ENCODE measurements around the gene APOA5.
"Not testable (repeated sequence)": the region's sequence is repeated elsewhere in the genome, so short reads cannot be mapped to it uniquely, and the experiment has no call there.

APOA5 gene

GRCh38 chr11:116801662-116802061, 10.0 kb upstream of the APOA5 start:
- not testable (repeated sequence) for DNase-seq

- DNase-seq, result no peak
These were observed 8.9 kb upstream of the APOA5 start for GRCh38 chr11:116800610-116801009.

GRCh38 chr11:116798368-116798767, 6.7 kb upstream of the APOA5 start:
- no peak for DNase-seq

GRCh38 chr11:116797816-116798215, 6.1 kb upstream of the APOA5 start:
- DNase-seq, result no peak

- DNase-seq, result no peak
These were observed 4.9 kb upstream of the APOA5 start for GRCh38 chr11:116796548-116796947.

- no peak for DNase-seq
These were observed 3.2 kb upstream of the APOA5 start for GRCh38 chr11:116794851-116795250.

- no peak for DNase-seq
These were observed 2.1 kb upstream of the APOA5 start for GRCh38 chr11:116793772-116794097.

- DNase-seq, result no peak
These were observed 1.4 kb upstream of the APOA5 start for GRCh38 chr11:116792869-116793771.

- DNase-seq, result no peak
These were observed 627 bp upstream of the APOA5 start for GRCh38 chr11:116792144-116792868.

GRCh38 chr11:116791002-116791812, 472 bp downstream of the APOA5 start:
- DNase-seq, result peak in 56 of 58 donors; percentile 5 to 87 (median 62)

GRCh38 chr11:116790167-116791001, 1.3 kb downstream of the APOA5 start:
- peak in 1 of 58 donors; percentile 4 for DNase-seq

GRCh38 chr11:116788975-116789374, 2.7 kb downstream of the APOA5 start:
- DNase-seq, result no peak

- no peak for DNase-seq
These were observed 3.1 kb downstream of the APOA5 start for GRCh38 chr11:116788534-116788933.

GRCh38 chr11:116787786-116788486, 3.7 kb downstream of the APOA5 start, which contains the start of gene ZPR1:
Gene ZPR1 (minus strand): TSS chr11:116788023. CDS start chr11:116787990, 33 bp downstream.
- DNase-seq, result peak; percentile 12 to 91 (median 76)

GRCh38 chr11:116787436-116787785, 4.3 kb downstream of the APOA5 start:
- DNase-seq, result no peak

- DNase-seq, result no peak
These were observed 4.7 kb downstream of the APOA5 start for GRCh38 chr11:116786966-116787365.

- no peak for DNase-seq
These were observed 5.4 kb downstream of the APOA5 start for GRCh38 chr11:116786326-116786725.

GRCh38 chr11:116782728-116783127, 9.0 kb downstream of the APOA5 start:
- no peak for DNase-seq

GRCh38 chr11:116778556-116778955, 13.1 kb downstream of the APOA5 start:
- DNase-seq, result no peak

- DNase-seq, result no peak
These were observed 14.6 kb downstream of the APOA5 start for GRCh38 chr11:116777056-116777455.
